ENCODE data around the gene ITGBL1.

ITGBL1 gene

DNA sequence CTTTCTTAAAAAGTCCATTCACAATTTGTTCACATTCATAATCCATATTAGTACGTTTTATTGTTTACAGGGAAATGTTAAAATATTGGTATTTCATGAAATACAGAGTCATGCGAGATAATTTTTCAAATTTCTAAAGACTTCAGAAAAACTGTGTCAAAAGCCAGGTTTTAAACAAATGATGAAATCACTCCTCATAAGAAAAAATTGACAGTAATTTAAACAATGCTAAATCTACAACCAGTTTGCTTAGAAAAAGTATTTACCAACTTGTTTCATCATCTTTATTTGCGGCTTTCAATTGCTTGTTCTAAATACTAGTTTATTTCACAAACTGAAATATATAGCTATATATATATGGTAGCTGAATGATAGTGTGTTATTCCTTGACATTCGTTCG is 35.0 kb upstream of the ITGBL1 start:
- Histone ChIP-seq H3K4me1 (ENCODE audit: control insufficient read depth, insufficient read depth, low read length) (peaks cover 2% of the 10 kb centered on the region; the same call in 1 of the 2 replicates), H3K27ac (ENCODE audit: extremely low read depth, low read depth, low read length) (no peak overlapping the region), H3K4me3 (ENCODE audit: low read depth, low read length) (no peak overlapping the region), H3K36me3 (ENCODE audit: control insufficient read depth in 2 of 2, insufficient read depth in 1 of 2, low read length in 2 of 2) (no peaks in the 10 kb centered on the region), H3K9me3 (ENCODE audit: control insufficient read depth, insufficient read depth, low read depth, low read length) (no peaks in the 10 kb centered on the region)
- TF ChIP-seq TCF7L2 (IDR thresholded peaks at IDR 0.05; ENCODE audit: borderline replicate concordance, low read depth, low read length) (no peak), GLI4 (tag by site-specific recombination; IDR thresholded peaks at IDR 0.05) (no peak), BCL11A (tag by site-specific recombination; IDR thresholded peaks at IDR 0.05; ENCODE audit: low read depth) (no peak), ZNF416 (tag by site-specific recombination; IDR thresholded peaks at IDR 0.05) (no peak), ZFP3 (tag by site-specific recombination; IDR thresholded peaks at IDR 0.05; ENCODE audit: low read depth) (no peak), ZNF549 (tag by site-specific recombination; IDR thresholded peaks at IDR 0.05) (no peak), HOXA7 (CRISPR knock-in tag; IDR thresholded peaks at IDR 0.05; ENCODE audit: borderline replicate concordance) (no peak), ZNF501 (tag by site-specific recombination; IDR thresholded peaks at IDR 0.05) (no peak), EGR2 (tag by site-specific recombination; IDR thresholded peaks at IDR 0.05; ENCODE audit: low read depth) (no peak), ZNF157 (tag by site-specific recombination; IDR thresholded peaks at IDR 0.05) (no peak), ZNF132 (tag by site-specific recombination; IDR thresholded peaks at IDR 0.05; ENCODE audit: borderline replicate concordance) (no peak)
- TF ChIP-seq, protein P1, sequence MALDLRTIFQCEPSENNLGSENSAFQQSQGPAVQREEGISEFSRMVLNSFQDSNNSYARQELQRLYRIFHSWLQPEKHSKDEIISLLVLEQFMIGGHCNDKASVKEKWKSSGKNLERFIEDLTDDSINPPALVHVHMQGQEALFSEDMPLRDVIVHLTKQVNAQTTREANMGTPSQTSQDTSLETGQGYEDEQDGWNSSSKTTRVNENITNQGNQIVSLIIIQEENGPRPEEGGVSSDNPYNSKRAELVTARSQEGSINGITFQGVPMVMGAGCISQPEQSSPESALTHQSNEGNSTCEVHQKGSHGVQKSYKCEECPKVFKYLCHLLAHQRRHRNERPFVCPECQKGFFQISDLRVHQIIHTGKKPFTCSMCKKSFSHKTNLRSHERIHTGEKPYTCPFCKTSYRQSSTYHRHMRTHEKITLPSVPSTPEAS (tag by site-specific recombination; IDR thresholded peaks at IDR 0.05): no peak
- TF ChIP-seq, protein P2, sequence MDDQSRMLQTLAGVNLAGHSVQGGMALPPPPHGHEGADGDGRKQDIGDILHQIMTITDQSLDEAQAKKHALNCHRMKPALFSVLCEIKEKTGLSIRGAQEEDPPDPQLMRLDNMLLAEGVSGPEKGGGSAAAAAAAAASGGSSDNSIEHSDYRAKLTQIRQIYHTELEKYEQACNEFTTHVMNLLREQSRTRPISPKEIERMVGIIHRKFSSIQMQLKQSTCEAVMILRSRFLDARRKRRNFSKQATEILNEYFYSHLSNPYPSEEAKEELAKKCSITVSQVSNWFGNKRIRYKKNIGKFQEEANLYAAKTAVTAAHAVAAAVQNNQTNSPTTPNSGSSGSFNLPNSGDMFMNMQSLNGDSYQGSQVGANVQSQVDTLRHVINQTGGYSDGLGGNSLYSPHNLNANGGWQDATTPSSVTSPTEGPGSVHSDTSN (CRISPR knock-in tag; IDR thresholded peaks at IDR 0.05): no peak
- TF ChIP-seq, protein P3, sequence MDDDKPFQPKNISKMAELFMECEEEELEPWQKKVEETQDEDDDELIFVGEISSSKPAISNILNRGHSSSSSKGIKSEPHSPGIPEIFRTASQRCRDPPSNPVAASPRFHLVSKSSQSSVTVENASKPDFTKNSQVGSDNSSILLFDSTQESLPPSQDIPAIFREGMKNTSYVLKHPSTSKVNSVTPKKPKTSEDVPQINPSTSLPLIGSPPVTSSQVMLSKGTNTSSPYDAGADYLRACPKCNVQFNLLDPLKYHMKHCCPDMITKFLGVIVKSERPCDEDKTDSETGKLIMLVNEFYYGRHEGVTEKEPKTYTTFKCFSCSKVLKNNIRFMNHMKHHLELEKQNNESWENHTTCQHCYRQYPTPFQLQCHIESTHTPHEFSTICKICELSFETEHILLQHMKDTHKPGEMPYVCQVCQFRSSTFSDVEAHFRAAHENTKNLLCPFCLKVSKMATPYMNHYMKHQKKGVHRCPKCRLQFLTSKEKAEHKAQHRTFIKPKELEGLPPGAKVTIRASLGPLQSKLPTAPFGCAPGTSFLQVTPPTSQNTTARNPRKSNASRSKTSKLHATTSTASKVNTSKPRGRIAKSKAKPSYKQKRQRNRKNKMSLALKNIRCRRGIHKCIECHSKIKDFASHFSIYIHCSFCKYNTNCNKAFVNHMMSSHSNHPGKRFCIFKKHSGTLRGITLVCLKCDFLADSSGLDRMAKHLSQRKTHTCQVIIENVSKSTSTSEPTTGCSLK (tag by site-specific recombination; IDR thresholded peaks at IDR 0.05): no peak
- TF ChIP-seq, protein P4, sequence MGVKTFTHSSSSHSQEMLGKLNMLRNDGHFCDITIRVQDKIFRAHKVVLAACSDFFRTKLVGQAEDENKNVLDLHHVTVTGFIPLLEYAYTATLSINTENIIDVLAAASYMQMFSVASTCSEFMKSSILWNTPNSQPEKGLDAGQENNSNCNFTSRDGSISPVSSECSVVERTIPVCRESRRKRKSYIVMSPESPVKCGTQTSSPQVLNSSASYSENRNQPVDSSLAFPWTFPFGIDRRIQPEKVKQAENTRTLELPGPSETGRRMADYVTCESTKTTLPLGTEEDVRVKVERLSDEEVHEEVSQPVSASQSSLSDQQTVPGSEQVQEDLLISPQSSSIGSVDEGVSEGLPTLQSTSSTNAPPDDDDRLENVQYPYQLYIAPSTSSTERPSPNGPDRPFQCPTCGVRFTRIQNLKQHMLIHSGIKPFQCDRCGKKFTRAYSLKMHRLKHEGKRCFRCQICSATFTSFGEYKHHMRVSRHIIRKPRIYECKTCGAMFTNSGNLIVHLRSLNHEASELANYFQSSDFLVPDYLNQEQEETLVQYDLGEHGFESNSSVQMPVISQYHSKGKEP (tag by site-specific recombination; IDR thresholded peaks at IDR 0.05): no peak
- POLR2A ChIA-PET: no interaction called here
- CTCF ChIA-PET: no interaction called here

DNA sequence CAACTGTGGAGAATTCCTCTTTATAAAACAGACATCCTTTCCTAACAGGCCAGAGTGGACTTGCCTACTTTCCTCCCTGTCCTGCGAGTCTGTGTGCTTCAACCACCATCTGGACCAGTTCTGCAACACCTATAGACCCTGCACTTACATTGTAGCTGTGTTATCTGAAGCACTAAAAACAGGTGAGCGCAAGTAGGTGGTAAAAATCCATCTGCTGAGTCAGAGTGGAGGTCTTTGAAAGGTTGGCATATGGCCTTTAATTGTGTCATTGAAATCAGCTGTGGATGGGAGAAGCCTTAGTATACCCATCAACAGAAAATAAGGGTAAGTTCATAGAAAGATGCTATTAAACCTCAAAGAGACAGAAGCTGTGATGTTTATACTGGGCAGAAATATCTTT is 28.6 kb upstream of the ITGBL1 start:
- Histone ChIP-seq H3K9me3 (ENCODE audit: control insufficient read depth, insufficient read depth, low read depth, low read length) (no peaks in the 10 kb centered on the region), H3K4me3 (ENCODE audit: low read depth, low read length) (no peak overlapping the region), H3K27ac (ENCODE audit: extremely low read depth, low read depth, low read length) (no peak overlapping the region), H3K4me1 (ENCODE audit: control insufficient read depth, insufficient read depth, low read length) (no peaks in the 10 kb centered on the region), H3K36me3 (ENCODE audit: control insufficient read depth in 2 of 2, insufficient read depth in 1 of 2, low read length in 2 of 2) (no peaks in the 10 kb centered on the region)
- POLR2A ChIA-PET: no interaction called here
- CTCF ChIA-PET: no interaction called here
- TF ChIP-seq, protein P5, sequence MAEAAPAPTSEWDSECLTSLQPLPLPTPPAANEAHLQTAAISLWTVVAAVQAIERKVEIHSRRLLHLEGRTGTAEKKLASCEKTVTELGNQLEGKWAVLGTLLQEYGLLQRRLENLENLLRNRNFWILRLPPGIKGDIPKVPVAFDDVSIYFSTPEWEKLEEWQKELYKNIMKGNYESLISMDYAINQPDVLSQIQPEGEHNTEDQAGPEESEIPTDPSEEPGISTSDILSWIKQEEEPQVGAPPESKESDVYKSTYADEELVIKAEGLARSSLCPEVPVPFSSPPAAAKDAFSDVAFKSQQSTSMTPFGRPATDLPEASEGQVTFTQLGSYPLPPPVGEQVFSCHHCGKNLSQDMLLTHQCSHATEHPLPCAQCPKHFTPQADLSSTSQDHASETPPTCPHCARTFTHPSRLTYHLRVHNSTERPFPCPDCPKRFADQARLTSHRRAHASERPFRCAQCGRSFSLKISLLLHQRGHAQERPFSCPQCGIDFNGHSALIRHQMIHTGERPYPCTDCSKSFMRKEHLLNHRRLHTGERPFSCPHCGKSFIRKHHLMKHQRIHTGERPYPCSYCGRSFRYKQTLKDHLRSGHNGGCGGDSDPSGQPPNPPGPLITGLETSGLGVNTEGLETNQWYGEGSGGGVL (tag by site-specific recombination; IDR thresholded peaks at IDR 0.05): no peak
- TF ChIP-seq ZIC2 (tag by site-specific recombination; IDR thresholded peaks at IDR 0.05): no peak
- no peak for TF ChIP-seq ZNF544 (tag by site-specific recombination; IDR thresholded peaks at IDR 0.05)
- no peak for TF ChIP-seq ZNF202 (tag by site-specific recombination; IDR thresholded peaks at IDR 0.05; ENCODE audit: borderline replicate concordance)
- TF ChIP-seq ZNF155 (tag by site-specific recombination; IDR thresholded peaks at IDR 0.05): no peak
- TF ChIP-seq, protein P6, sequence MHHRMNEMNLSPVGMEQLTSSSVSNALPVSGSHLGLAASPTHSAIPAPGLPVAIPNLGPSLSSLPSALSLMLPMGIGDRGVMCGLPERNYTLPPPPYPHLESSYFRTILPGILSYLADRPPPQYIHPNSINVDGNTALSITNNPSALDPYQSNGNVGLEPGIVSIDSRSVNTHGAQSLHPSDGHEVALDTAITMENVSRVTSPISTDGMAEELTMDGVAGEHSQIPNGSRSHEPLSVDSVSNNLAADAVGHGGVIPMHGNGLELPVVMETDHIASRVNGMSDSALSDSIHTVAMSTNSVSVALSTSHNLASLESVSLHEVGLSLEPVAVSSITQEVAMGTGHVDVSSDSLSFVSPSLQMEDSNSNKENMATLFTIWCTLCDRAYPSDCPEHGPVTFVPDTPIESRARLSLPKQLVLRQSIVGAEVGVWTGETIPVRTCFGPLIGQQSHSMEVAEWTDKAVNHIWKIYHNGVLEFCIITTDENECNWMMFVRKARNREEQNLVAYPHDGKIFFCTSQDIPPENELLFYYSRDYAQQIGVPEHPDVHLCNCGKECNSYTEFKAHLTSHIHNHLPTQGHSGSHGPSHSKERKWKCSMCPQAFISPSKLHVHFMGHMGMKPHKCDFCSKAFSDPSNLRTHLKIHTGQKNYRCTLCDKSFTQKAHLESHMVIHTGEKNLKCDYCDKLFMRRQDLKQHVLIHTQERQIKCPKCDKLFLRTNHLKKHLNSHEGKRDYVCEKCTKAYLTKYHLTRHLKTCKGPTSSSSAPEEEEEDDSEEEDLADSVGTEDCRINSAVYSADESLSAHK (tag by site-specific recombination; IDR thresholded peaks at IDR 0.05): no peak
- TF ChIP-seq ZNF146 (tag by site-specific recombination; IDR thresholded peaks at IDR 0.05): no peak
- TF ChIP-seq ZNF654 (tag by site-specific recombination; IDR thresholded peaks at IDR 0.05; ENCODE audit: low read depth): no peak
- TF ChIP-seq ZFP3 (tag by site-specific recombination; IDR thresholded peaks at IDR 0.05; ENCODE audit: low read depth): no peak
- TF ChIP-seq ZNF555 (tag by site-specific recombination; conservative IDR thresholded peaks at IDR 0.05): no peak
- TF ChIP-seq ZNF16 (tag by site-specific recombination; IDR thresholded peaks at IDR 0.05; ENCODE audit: low read depth): no peak
- TF ChIP-seq GFI1B (tag by site-specific recombination; IDR thresholded peaks at IDR 0.05): no peak

All from HEK293 (cell line).